Neural cell (in vitro differentiated cells): ENCODE data around the gene VLDLR. TPM values are rescaled to one million over a fixed set of nuclear protein-coding genes. Genes with fewer than 3 reads are reported as not detected.
"Not testable (repeated sequence)": the region's sequence is repeated elsewhere in the genome, so short reads cannot be mapped to it uniquely, and the experiment has no call there.

Experiments used
- H2AFZ ChIP-seq: fragments of 200-600, 300-800 bp; sonication (generic), shearing (Covaris generic); 2 replicates; pipeline ENCODE4 v1.6.0; 2014; ENCODE audit warnings: low read depth, mild to moderate bottlenecking, antibody characterized with exemption, low read length, moderate library complexity
- H3F3A ChIP-seq: fragments of 200-600 bp; shearing (Covaris generic); 2 replicates; pipeline ENCODE4 v1.6.1; 2016; ENCODE audit warnings: mild to moderate bottlenecking, moderate library complexity, mixed read lengths, antibody characterized with exemption, low read length; ENCODE audit not compliant: insufficient read depth, poor library complexity, severe bottlenecking
- H3K27ac ChIP-seq: fragments of 200-600, 300-800 bp; sonication (generic), shearing (Covaris generic); 2 replicates; pipeline ENCODE4 v1.5.1; 2014; ENCODE audit warnings: mild to moderate bottlenecking, low read length, moderate library complexity
- H3K27me3 ChIP-seq: fragments of 300-800, 200-600 bp; sonication (generic), shearing (Covaris generic); 2 replicates; pipeline ENCODE4 v1.6.0; 2014; ENCODE audit warnings: mild to moderate bottlenecking, low read depth, low read length, moderate library complexity; ENCODE audit not compliant: insufficient read depth
- H3K36me3 ChIP-seq: fragments of 300-800, 200-600 bp; sonication (generic), shearing (Covaris generic); 2 replicates; pipeline ENCODE4 v1.5.1; 2014; ENCODE audit warnings: mild to moderate bottlenecking, antibody characterized with exemption, low read length, moderate library complexity; ENCODE audit not compliant: insufficient read depth
- H3K4me2 ChIP-seq: fragments of 300-800, 200-600 bp; sonication (generic), shearing (Covaris generic); 2 replicates; pipeline ENCODE4 v1.6.0; 2014; ENCODE audit warnings: mild to moderate bottlenecking, low read length
- H3K4me3 ChIP-seq: fragments of 300-800, 200-600 bp; sonication (generic), shearing (Covaris generic); 2 replicates; pipeline ENCODE4 v1.5.1; 2014; ENCODE audit warnings: mild to moderate bottlenecking, low read length, moderate library complexity
- H3K79me2 ChIP-seq: fragments of 200-600 bp; shearing (Covaris generic); replicated peaks from 2 replicates; pipeline ENCODE4 v1.6.0; 2014; ENCODE audit warnings: mild to moderate bottlenecking, low read length, moderate library complexity; ENCODE audit not compliant: insufficient read depth
- H3K9ac ChIP-seq: fragments of 300-800, 200-600 bp; sonication (generic), shearing (Covaris generic); 2 replicates; pipeline ENCODE4 v1.6.1; 2016; ENCODE audit warnings: mild to moderate bottlenecking, low read length, mixed read lengths
- H3K9me2 ChIP-seq: fragments of 200-600 bp; shearing (Covaris generic); 2 replicates; pipeline ENCODE4 v1.6.1; 2016; ENCODE audit warnings: mild to moderate bottlenecking, low read length, mixed read lengths; ENCODE audit not compliant: insufficient read depth
- H3K9me3 ChIP-seq: fragments of 200-600, 300-800 bp; sonication (generic), shearing (Covaris generic); 2 replicates; pipeline ENCODE4 v1.6.1; 2016; ENCODE audit warnings: mild to moderate bottlenecking, mixed run types, low read length, moderate library complexity, mixed read lengths
- H4K20me1 ChIP-seq: fragments of 200-600 bp; shearing (Covaris generic); 2 replicates; pipeline ENCODE4 v1.6.1; 2016; ENCODE audit warnings: mild to moderate bottlenecking, mixed run types; ENCODE audit not compliant: insufficient read depth
- EP300 ChIP-seq: fragments of 450-650 bp; conservative IDR thresholded peaks from 2 replicates; pipeline ENCODE4 v1.6.1; 2014; ENCODE audit warnings: antibody characterized with exemption, mild to moderate bottlenecking, moderate library complexity; ENCODE audit not compliant: poor library complexity, severe bottlenecking
- EZH2 ChIP-seq: fragments of 200-600, 300-800 bp; shearing (Covaris generic), sonication (generic); IDR thresholded peaks from 2 replicates; pipeline ENCODE4 v1.6.1; 2014; ENCODE audit warnings: antibody characterized with exemption, low read length, borderline replicate concordance, mild to moderate bottlenecking; ENCODE audit not compliant: insufficient read depth, poor library complexity, severe bottlenecking
- MXI1 ChIP-seq: fragments of 450-650 bp; conservative IDR thresholded peaks from 2 replicates; pipeline ENCODE4 v1.6.1; 2014; ENCODE audit warnings: antibody characterized with exemption, mild to moderate bottlenecking; ENCODE audit not compliant: poor library complexity, severe bottlenecking
- POLR2AphosphoS5 ChIP-seq: IDR thresholded peaks from 2 replicates; pipeline ENCODE4 v1.6.1; 2012
- SMC3 ChIP-seq: fragments of 450-650 bp; conservative IDR thresholded peaks from 2 replicates; pipeline ENCODE4 v1.6.1; 2014; ENCODE audit warnings: antibody characterized with exemption, mild to moderate bottlenecking, moderate library complexity; ENCODE audit not compliant: poor library complexity
- TAF1 ChIP-seq: IDR thresholded peaks from 2 replicates; pipeline ENCODE4 v1.6.1; 2012; ENCODE audit warnings: low read depth
- polyA plus RNA-seq: library from polyadenylated mRNA; depleted of rRNA; stranded (reverse); fragments of >200 nt; gene quantifications from 2 replicates; pipeline ENCODE4 v1.2.3, GENCODE V29; 2014
- TF ChIP-seq, protein P1 (sequence below): IDR thresholded peaks from 2 replicates; pipeline ENCODE4 v1.6.1; 2012; ENCODE audit warnings: borderline replicate concordance

The VLDLR gene
- polyA plus RNA-seq, 1 donor from 2014 or later: 62.7 TPM

GRCh38 chr9:2700909-2701550 lies 79.4 kb downstream of the VLDLR start:
- H3K36me3 ChIP-seq: no peaks in the 10 kb centered on the region
- H3K9ac ChIP-seq: no peak overlapping the region
- no peaks in the 10 kb centered on the region for H3K9me3 ChIP-seq
- H3K27ac ChIP-seq: no peak overlapping the region
- TF ChIP-seq MXI1 (no peak), EZH2 (no peak), SMC3 (no peak), EP300 (no peak), POLR2AphosphoS5 (no peak), TAF1 (no peak)
- no peaks in the 10 kb centered on the region for H4K20me1 ChIP-seq
- no peaks in the 10 kb centered on the region for H3F3A ChIP-seq
- no peaks in the 10 kb centered on the region for H3K79me2 ChIP-seq
- no peaks in the 10 kb centered on the region for H3K9me2 ChIP-seq
- H2AFZ ChIP-seq: no peak overlapping the region
- no peaks in the 10 kb centered on the region for H3K27me3 ChIP-seq
- H3K4me3 ChIP-seq: no peak overlapping the region
- H3K4me2 ChIP-seq: no peak overlapping the region

DNA sequence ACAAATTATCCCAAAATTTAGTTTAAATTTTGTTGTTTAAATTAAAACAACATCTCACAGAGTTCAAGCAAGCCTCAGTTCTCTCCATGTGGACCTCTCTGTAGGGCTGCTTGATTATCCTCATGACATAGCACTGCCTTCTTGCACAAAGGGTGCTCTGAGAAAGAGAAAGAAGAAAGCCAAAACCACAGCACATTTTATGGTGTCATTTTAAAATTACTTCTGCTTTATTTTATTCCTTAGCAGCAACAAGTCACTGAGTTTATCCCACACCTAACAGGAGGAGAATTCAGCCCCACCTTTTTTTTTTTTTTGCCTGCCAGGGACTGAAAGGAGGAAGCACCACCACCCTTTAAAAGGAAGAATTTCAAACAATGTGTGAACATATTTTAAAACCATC lies 82.9 kb downstream of the VLDLR start:
- Histone ChIP-seq H4K20me1 (no peaks in the 10 kb centered on the region), H3K9me3 (no peaks in the 10 kb centered on the region), H3K36me3 (no peaks in the 10 kb centered on the region), H3K27ac (no peak overlapping the region), H2AFZ (no peak overlapping the region), H3K79me2 (no peaks in the 10 kb centered on the region), H3K4me3 (no peak overlapping the region), H3K9ac (no peak overlapping the region), H3K9me2 (no peaks in the 10 kb centered on the region), H3K27me3 (no peaks in the 10 kb centered on the region), H3K4me2 (no peak overlapping the region), H3F3A (no peaks in the 10 kb centered on the region)
- TF ChIP-seq, protein P1, sequence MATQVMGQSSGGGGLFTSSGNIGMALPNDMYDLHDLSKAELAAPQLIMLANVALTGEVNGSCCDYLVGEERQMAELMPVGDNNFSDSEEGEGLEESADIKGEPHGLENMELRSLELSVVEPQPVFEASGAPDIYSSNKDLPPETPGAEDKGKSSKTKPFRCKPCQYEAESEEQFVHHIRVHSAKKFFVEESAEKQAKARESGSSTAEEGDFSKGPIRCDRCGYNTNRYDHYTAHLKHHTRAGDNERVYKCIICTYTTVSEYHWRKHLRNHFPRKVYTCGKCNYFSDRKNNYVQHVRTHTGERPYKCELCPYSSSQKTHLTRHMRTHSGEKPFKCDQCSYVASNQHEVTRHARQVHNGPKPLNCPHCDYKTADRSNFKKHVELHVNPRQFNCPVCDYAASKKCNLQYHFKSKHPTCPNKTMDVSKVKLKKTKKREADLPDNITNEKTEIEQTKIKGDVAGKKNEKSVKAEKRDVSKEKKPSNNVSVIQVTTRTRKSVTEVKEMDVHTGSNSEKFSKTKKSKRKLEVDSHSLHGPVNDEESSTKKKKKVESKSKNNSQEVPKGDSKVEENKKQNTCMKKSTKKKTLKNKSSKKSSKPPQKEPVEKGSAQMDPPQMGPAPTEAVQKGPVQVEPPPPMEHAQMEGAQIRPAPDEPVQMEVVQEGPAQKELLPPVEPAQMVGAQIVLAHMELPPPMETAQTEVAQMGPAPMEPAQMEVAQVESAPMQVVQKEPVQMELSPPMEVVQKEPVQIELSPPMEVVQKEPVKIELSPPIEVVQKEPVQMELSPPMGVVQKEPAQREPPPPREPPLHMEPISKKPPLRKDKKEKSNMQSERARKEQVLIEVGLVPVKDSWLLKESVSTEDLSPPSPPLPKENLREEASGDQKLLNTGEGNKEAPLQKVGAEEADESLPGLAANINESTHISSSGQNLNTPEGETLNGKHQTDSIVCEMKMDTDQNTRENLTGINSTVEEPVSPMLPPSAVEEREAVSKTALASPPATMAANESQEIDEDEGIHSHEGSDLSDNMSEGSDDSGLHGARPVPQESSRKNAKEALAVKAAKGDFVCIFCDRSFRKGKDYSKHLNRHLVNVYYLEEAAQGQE: no peak
- TF ChIP-seq EZH2 (no peak), MXI1 (no peak), TAF1 (no peak)

DNA sequence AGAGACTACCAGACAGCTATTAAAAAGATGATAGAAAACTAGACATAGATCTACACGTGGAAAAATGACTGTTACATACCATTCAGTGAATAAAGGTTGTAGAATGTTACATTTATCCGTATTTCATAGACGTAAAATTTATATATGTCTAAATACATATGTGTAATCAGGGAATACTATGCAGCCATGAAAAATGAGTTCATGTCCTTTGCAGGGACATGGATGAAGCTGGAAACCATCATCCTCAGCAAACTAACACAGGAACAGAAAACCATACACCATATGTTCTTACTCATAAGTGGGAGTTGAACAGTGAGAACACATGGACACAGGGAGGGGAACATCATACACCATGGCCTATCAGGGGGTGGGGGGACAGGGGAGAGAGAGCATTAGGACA lies 85.7 kb downstream of the VLDLR start:
- not testable (repeated sequence) for H3K4me3 ChIP-seq, H3K79me2 ChIP-seq, H2AFZ ChIP-seq, H3K4me2 ChIP-seq, H3F3A ChIP-seq, H3K9me3 ChIP-seq, H3K27ac ChIP-seq, H3K27me3 ChIP-seq, H3K36me3 ChIP-seq, H3K9ac ChIP-seq, H4K20me1 ChIP-seq, H3K9me2 ChIP-seq

Other genes with a start within 250 kb of the VLDLR start
- gene KCNV2, start 95.7 kb downstream of the VLDLR start, polyA plus RNA-seq: not detected in 2 replicates
- gene PUM3, start 222.3 kb downstream of the VLDLR start, polyA plus RNA-seq: 17.6 TPM in 2 replicates